ENCODE results near the gene CRYGN. TPM values are rescaled to one million over a fixed set of nuclear protein-coding genes. Genes with fewer than 3 reads are reported as not detected.

CRYGN gene
- total RNA-seq, 3 donors from 2014 or later, result 0.51 TPM; not detected in 2

DNA sequence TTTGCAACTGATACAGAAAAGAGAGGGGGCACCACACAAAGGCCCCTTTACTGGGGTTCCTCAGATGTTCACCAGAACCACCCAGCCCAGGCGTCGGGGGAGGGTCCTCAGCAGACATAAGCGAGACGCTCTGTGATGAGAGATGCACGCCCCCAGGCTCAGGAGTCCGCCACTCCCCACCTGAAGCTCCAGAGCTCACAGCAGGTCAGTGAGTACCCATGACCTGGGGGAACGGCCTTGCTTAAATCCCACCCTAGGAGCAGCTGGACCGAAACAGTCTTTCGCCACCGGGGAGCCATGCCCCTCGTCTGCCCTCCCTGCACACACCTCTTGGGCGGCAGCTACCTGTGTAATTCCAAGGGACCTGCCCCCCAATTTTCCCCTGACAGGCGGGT, 2.8 kb downstream of the CRYGN start:
- Histone ChIP-seq H3K9me3 (no peaks in the 10 kb centered on the region), H3K4me1 (ENCODE audit: low read depth) (peaks cover 7% of the 10 kb centered on the region), H3K36me3 (ENCODE audit: low read depth) (no peaks in the 10 kb centered on the region), H3K4me3 (no peak overlapping the region)
- TF ChIP-seq, protein P1, sequence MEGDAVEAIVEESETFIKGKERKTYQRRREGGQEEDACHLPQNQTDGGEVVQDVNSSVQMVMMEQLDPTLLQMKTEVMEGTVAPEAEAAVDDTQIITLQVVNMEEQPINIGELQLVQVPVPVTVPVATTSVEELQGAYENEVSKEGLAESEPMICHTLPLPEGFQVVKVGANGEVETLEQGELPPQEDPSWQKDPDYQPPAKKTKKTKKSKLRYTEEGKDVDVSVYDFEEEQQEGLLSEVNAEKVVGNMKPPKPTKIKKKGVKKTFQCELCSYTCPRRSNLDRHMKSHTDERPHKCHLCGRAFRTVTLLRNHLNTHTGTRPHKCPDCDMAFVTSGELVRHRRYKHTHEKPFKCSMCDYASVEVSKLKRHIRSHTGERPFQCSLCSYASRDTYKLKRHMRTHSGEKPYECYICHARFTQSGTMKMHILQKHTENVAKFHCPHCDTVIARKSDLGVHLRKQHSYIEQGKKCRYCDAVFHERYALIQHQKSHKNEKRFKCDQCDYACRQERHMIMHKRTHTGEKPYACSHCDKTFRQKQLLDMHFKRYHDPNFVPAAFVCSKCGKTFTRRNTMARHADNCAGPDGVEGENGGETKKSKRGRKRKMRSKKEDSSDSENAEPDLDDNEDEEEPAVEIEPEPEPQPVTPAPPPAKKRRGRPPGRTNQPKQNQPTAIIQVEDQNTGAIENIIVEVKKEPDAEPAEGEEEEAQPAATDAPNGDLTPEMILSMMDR (IDR thresholded peaks at IDR 0.05), result no peak
- intact Hi-C loops (cut with DNase I, micrococcal nuclease), result no loop called here
- DNase-seq (no peak), ATAC-seq (no peak)

DNA sequence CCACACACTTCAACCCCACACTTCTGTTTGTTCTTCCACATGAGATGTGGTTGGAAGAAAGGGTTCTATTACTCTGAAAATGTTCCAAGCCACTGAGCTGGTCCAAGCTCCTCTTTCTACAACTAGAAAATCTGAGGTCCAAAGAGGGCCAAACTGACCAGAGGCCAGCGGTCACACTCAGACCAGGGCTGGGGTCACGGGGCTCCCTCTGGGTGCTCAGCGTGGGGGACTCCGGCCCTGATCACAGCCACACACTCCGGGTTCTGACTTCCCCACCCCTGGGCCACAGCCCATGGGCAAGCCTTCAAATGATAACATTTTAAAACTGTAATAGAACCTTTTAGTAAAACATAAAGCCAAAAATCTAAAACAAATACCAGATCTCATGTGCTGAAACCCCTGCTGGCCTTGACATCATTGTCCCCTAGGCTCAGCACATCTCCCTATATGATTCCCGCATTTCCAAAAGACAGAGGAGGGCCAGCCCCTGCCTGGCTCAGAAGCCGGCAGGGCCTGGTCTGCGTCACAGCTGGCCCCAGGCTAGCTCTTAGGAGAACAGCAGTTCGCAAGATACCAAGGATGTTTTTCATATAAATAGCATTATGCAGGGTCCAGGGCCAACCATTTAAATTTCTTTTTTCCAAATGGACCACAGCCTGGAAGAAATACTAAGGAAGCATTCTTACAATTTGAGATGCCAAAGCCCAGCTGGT, 3.3 kb downstream of the CRYGN start:
- H3K9me3 ChIP-seq, result no peaks in the 10 kb centered on the region
- no peaks in the 10 kb centered on the region for H3K36me3 ChIP-seq (ENCODE audit: low read depth)
- DNase-seq (no peak), ATAC-seq (no peak)
- intact Hi-C loops (cut with DNase I, micrococcal nuclease), result no loop called here
- TF ChIP-seq, protein P1 (IDR thresholded peaks at IDR 0.05), result no peak
- H3K4me1 ChIP-seq (ENCODE audit: low read depth), result peaks cover 7% of the 10 kb centered on the region
- no peak overlapping the region for H3K4me3 ChIP-seq

DNA sequence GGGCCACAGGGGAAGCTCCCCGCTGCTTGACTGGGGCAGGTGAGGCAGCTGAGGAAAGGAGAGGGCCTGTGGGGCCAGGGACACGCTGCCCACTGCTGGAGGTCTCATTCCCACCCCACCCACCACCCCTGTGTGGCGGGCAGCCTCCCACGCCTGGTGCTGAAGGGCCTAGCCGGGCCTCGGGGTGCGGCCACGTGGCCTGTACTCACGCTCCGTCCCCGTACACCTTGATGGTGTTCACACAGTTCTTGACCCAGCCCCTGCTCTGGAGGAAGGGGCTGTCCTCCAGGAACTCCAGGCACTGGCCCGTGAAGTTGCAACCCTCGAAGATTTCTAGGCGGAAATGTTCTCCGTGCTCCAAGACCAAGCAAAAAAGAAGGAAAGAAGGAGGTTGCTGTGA, 4.0 kb downstream of the CRYGN start:
- TF ChIP-seq, protein P1 (IDR thresholded peaks at IDR 0.05), result no peak
- no peaks in the 10 kb centered on the region for H3K36me3 ChIP-seq (ENCODE audit: low read depth)
- no peak overlapping the region for H3K4me3 ChIP-seq
- H3K9me3 ChIP-seq, result no peaks in the 10 kb centered on the region
- intact Hi-C loops (cut with DNase I, micrococcal nuclease), result no loop called here
- H3K4me1 ChIP-seq (ENCODE audit: low read depth), result peaks cover 7% of the 10 kb centered on the region
- no peak for DNase-seq
- ATAC-seq, result no peak

DNA sequence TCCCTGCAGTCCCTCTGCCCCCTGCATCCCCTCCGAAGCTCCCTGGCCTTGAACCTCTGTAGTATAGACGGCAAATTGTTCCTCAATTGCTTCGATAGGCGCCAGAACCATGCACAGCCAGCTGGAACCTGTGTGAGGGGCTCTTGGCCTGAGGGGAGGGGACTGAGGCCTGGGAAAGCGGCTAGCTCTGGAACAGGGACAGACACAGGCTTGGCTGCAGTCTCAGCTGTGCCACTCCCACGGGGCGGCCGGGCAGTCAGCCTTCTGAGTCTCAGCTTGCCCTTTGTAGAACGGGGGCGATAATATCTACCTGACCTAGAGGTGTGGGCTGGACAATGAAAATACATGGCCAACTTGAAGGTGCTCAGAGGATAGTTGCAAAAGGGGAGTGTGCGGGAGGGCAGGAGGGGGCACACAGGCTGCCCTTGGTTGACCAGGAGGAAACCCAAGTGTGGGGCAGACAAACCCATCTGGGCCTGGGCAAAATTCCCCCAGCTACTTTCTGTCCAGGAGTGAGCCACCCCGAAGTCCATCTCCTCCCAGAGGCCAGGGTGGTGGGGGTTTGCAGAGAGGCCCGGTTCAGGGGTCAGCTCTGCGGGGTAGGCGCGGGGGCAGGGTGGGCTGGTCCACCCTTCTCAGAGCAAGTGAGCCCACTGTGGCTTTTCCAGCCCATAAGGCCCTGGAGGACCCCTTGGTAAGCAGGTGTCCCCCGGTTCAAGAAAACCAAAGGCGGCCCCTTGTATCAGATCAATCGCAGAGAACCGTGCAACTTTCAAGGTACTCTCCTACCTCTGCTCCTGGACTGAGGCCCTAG, 4.6 kb downstream of the CRYGN start:
- no peak for DNase-seq
- Histone ChIP-seq H3K4me1 (ENCODE audit: low read depth) (peaks cover 7% of the 10 kb centered on the region), H3K4me3 (no peak overlapping the region), H3K9me3 (no peaks in the 10 kb centered on the region), H3K36me3 (ENCODE audit: low read depth) (no peaks in the 10 kb centered on the region)
- intact Hi-C loops (cut with DNase I, micrococcal nuclease), result no loop called here
- ATAC-seq, result no peak
- TF ChIP-seq, protein P1 (IDR thresholded peaks at IDR 0.05), result no peak

DNA sequence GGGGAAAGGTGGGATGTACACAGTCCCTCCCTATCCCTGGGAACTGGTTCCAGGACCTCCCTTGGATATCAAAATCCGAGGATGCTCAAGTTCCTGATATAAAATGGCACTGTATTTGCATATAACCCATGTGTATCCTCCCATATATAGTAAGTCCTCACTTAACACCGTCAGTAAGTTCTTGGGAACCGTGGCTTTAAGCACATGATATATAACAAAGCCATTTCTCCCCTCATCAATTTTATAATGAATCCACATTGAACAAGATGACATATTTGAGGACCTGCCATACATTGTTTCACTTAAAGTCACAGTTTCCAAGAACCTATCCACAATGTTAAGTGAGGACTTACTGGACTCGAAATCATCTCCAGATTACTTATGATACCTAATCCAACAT, 5.4 kb downstream of the CRYGN start:
- ATAC-seq (no peak), DNase-seq (no peak)
- TF ChIP-seq, protein P1 (IDR thresholded peaks at IDR 0.05), result no peak
- Histone ChIP-seq H3K4me1 (ENCODE audit: low read depth) (peaks cover under 1% of the 10 kb centered on the region), H3K4me3 (no peak overlapping the region), H3K9me3 (no peaks in the 10 kb centered on the region), H3K36me3 (ENCODE audit: low read depth) (no peaks in the 10 kb centered on the region)
- intact Hi-C loops (cut with DNase I, micrococcal nuclease), result no loop called here
